OCI-LY3 (cell line): ENCODE measurements around the gene THSD7B.

Experiments used
- H2AFZ ChIP-seq: fragments of 200-600, 300-600 bp; shearing (Covaris generic); 2 replicates; pipeline ENCODE4 v1.6.0; 2014; ENCODE audit warnings: antibody characterized with exemption, low read depth, low read length
- H3K27ac ChIP-seq: fragments of 200-600, 300-600 bp; sonication (generic); 2 replicates; pipeline ENCODE4 v1.5.1; 2014; ENCODE audit warnings: mild to moderate bottlenecking, low read length, moderate library complexity, mixed read lengths
- H3K27me3 ChIP-seq: fragments of 200-600, 300-600 bp; sonication (generic); 2 replicates; pipeline ENCODE4 v1.6.1; 2014; ENCODE audit warnings: low read depth, low read length, mixed read lengths
- H3K36me3 ChIP-seq: fragments of 200-600, 300-600 bp; sonication (generic); replicated peaks from 2 replicates; pipeline ENCODE3; 2014; ENCODE audit warnings: low read depth, low read length, mixed read lengths
- H3K4me1 ChIP-seq: fragments of 300-600, 200-600 bp; sonication (generic); 2 replicates; pipeline ENCODE4 v1.6.1; 2014; ENCODE audit warnings: low read length, mixed read lengths
- H3K4me2 ChIP-seq: fragments of 200-600, 300-600 bp; sonication (generic); 2 replicates; pipeline ENCODE4 v1.6.1; 2014; ENCODE audit warnings: low read length, mixed read lengths
- H3K4me3 ChIP-seq: fragments of 300-600, 200-600 bp; sonication (generic); 2 replicates; pipeline ENCODE4 v1.5.1; 2014; ENCODE audit warnings: antibody characterized with exemption, mild to moderate bottlenecking, low read length, moderate library complexity
- H3K79me2 ChIP-seq: fragments of 300-600, 200-600 bp; shearing (Covaris generic); 2 replicates; pipeline ENCODE4 v1.6.1; 2014; ENCODE audit warnings: mild to moderate bottlenecking, low read length, mixed read lengths
- H3K9ac ChIP-seq: fragments of 300-600, 200-600 bp; shearing (Covaris generic); 2 replicates; pipeline ENCODE4 v1.6.0; 2014; ENCODE audit warnings: mild to moderate bottlenecking, low read length, moderate library complexity
- H3K9me3 ChIP-seq: fragments of 200-600, 300-600 bp; shearing (Covaris generic); 2 replicates; pipeline ENCODE4 v1.6.1; 2014; ENCODE audit warnings: low read length, mixed read lengths; ENCODE audit not compliant: insufficient read depth
- H4K20me1 ChIP-seq: fragments of 200-600, 300-600 bp; sonication (generic); 2 replicates; pipeline ENCODE4 v1.6.1; 2016; ENCODE audit warnings: low read length, mixed read lengths; ENCODE audit not compliant: insufficient read depth
- CTCF ChIP-seq: fragments of 200-600, 300-600 bp; sonication (generic); IDR thresholded peaks from 2 replicates; pipeline ENCODE4 v1.5.1; 2014; ENCODE audit warnings: antibody characterized with exemption, low read length, low read depth
- EZH2phosphoT487 ChIP-seq: fragments of 200-600 bp; shearing (Covaris generic); IDR thresholded peaks from 2 replicates; pipeline ENCODE4 v1.6.1; 2018; ENCODE audit warnings: antibody characterized with exemption, mixed run types, low read depth

The THSD7B gene

GRCh38 chr2:137138263-137138662, 372.9 kb downstream of the THSD7B start:
- Histone ChIP-seq H3K4me2 (no peak overlapping the region), H3K79me2 (no peaks in the 10 kb centered on the region), H3K4me3 (no peak overlapping the region), H2AFZ (no peak overlapping the region), H4K20me1 (no peaks in the 10 kb centered on the region), H3K9ac (no peak overlapping the region), H3K9me3 (no peaks in the 10 kb centered on the region), H3K4me1 (no peaks in the 10 kb centered on the region), H3K36me3 (no peaks in the 10 kb centered on the region), H3K27me3 (no peaks in the 10 kb centered on the region), H3K27ac (no peak overlapping the region)
- TF ChIP-seq EZH2phosphoT487 (no peak), CTCF (no peak)

- H3K4me3 ChIP-seq = no peak overlapping the region
- no peak overlapping the region for H2AFZ ChIP-seq
- no peaks in the 10 kb centered on the region for H3K27me3 ChIP-seq
Measured at GRCh38 chr2:137151731-137152130, 386.4 kb downstream of the THSD7B start.

GRCh38 chr2:137154946-137155345, 389.6 kb downstream of the THSD7B start:
- Histone ChIP-seq H3K27me3 (no peaks in the 10 kb centered on the region), H3K4me1 (no peaks in the 10 kb centered on the region)

More at GRCh38 chr2:137151731-137152130, 386.4 kb downstream of the THSD7B start:
- no peak for TF ChIP-seq EZH2phosphoT487
- TF ChIP-seq CTCF = no peak
- H3K9me3 ChIP-seq = no peaks in the 10 kb centered on the region
- no peaks in the 10 kb centered on the region for H4K20me1 ChIP-seq
- no peaks in the 10 kb centered on the region for H3K4me1 ChIP-seq
- no peaks in the 10 kb centered on the region for H3K36me3 ChIP-seq
- no peak overlapping the region for H3K4me2 ChIP-seq
- H3K79me2 ChIP-seq = no peaks in the 10 kb centered on the region
- H3K9ac ChIP-seq = no peak overlapping the region
- H3K27ac ChIP-seq = no peak overlapping the region

GRCh38 chr2:137155356-137156104, 390.2 kb downstream of the THSD7B start:
- no peaks in the 10 kb centered on the region for H4K20me1 ChIP-seq
- H3K27me3 ChIP-seq = no peaks in the 10 kb centered on the region
- no peaks in the 10 kb centered on the region for H3K79me2 ChIP-seq
- TF ChIP-seq CTCF = no peak
- TF ChIP-seq EZH2phosphoT487 = no peak
- no peak overlapping the region for H3K9ac ChIP-seq
- H3K4me2 ChIP-seq = no peak overlapping the region
- H3K4me1 ChIP-seq = no peaks in the 10 kb centered on the region
- no peak overlapping the region for H2AFZ ChIP-seq
- no peak overlapping the region for H3K27ac ChIP-seq
- no peaks in the 10 kb centered on the region for H3K36me3 ChIP-seq
- H3K9me3 ChIP-seq = no peaks in the 10 kb centered on the region
- H3K4me3 ChIP-seq = no peak overlapping the region

More at GRCh38 chr2:137154946-137155345, 389.6 kb downstream of the THSD7B start:
- no peak overlapping the region for H3K27ac ChIP-seq
- H3K9ac ChIP-seq = no peak overlapping the region
- H2AFZ ChIP-seq = no peak overlapping the region
- TF ChIP-seq CTCF (no peak), EZH2phosphoT487 (no peak)
- no peak overlapping the region for H3K4me3 ChIP-seq
- no peaks in the 10 kb centered on the region for H4K20me1 ChIP-seq
- H3K9me3 ChIP-seq = no peaks in the 10 kb centered on the region
- H3K79me2 ChIP-seq = no peaks in the 10 kb centered on the region
- no peak overlapping the region for H3K4me2 ChIP-seq
- no peaks in the 10 kb centered on the region for H3K36me3 ChIP-seq
